Natural killer cell (primary cell): ENCODE measurements around the gene CDKAL1. TPM values are rescaled to one million over a fixed set of nuclear protein-coding genes. Genes with fewer than 3 reads are reported as not detected.

Experiments used
- ATAC-seq, 3 donors: fragments of 150-1000 bp in 2 of 3; fragments of 200-7000 bp in 1 of 3; cut with Tn5 transposase; 1 replicate in 1 of 3; 2 replicates in 2 of 3; pipeline ENCODE4 v1.10.0; 2021; ENCODE audit warnings: mild to moderate bottlenecking in 2 of 3, moderate library complexity in 2 of 3
- DNase-seq, 2 donors: peaks; one replicate each; pipeline versions ENCODE4 v3.0.0 to v3.0.0-alpha.2; 2013 to 2021; ENCODE audit warnings: mixed read lengths in 1 of 2
- H3K27ac ChIP-seq: one replicate; pipeline ENCODE4 v1.5.1; 2013; ENCODE audit warnings: mild to moderate bottlenecking, low read length
- H3K27me3 ChIP-seq: one replicate; pipeline ENCODE4 v1.6.1; 2013; ENCODE audit warnings: low read length; ENCODE audit not compliant: control insufficient read depth, insufficient read depth
- H3K36me3 ChIP-seq: one replicate; pipeline ENCODE4 v1.6.1; 2013; ENCODE audit warnings: low read length; ENCODE audit not compliant: control insufficient read depth, insufficient read depth
- H3K4me1 ChIP-seq: one replicate; pipeline ENCODE4 v1.6.1; 2013; ENCODE audit warnings: low read length; ENCODE audit not compliant: control insufficient read depth, insufficient read depth
- H3K4me3 ChIP-seq: one replicate; pipeline ENCODE4 v1.5.1; 2013; ENCODE audit warnings: low read length
- H3K9me3 ChIP-seq: one replicate; pipeline ENCODE4 v1.6.1; 2013; ENCODE audit warnings: low read length; ENCODE audit not compliant: control insufficient read depth, insufficient read depth
- H3K27ac Mint-ChIP-seq, 2 donors: one replicate each; pipeline ENCODE4 v1.8.0; 2022; ENCODE audit warnings: mild to moderate bottlenecking in 2 of 2, mixed read lengths in 2 of 2, moderate library complexity in 1 of 2
- H3K27me3 Mint-ChIP-seq, 2 donors: one replicate each; pipeline ENCODE4 v1.8.0; 2022; ENCODE audit warnings: low read depth in 2 of 2, mixed read lengths in 2 of 2
- H3K36me3 Mint-ChIP-seq: one replicate; pipeline ENCODE4 v1.8.0; 2022; ENCODE audit warnings: mixed read lengths
- H3K4me1 Mint-ChIP-seq, 2 donors: one replicate each; pipeline ENCODE4 v1.8.0; 2022; ENCODE audit warnings: mixed read lengths in 2 of 2
- H3K4me3 Mint-ChIP-seq: one replicate; pipeline ENCODE4 v1.8.0; 2022; ENCODE audit warnings: mild to moderate bottlenecking, moderate library complexity, mixed read lengths
- H3K9me3 Mint-ChIP-seq, 2 donors: one replicate each; pipeline ENCODE4 v1.8.0; 2022; ENCODE audit warnings: mixed read lengths in 2 of 2
- WGBS: methylation state at CpG from one replicate; pipeline ENCODE4 v1.1.7; 2013; ENCODE audit warnings: missing lambda C conversion rate; ENCODE audit not compliant: insufficient coverage; 5-methylcytosine and 5-hydroxymethylcytosine counted together
- intact Hi-C: fragments of 100-400 bp; cut with micrococcal nuclease; formaldehyde crosslinking; loops from one replicate; pipeline ENCODE4 v1.14.2; 2022
- total RNA-seq, 4 donors: library from RNA; stranded (reverse); fragments of 120-200 nt in 1 of 4; gene quantifications; one replicate each; pipeline versions ENCODE4 v1.2.3 to v1.2.4, GENCODE V29; 2013 to 2022
- TF ChIP-seq, protein P1 (sequence below): fragments of 200-600 bp; IDR thresholded peaks from one replicate; pipeline ENCODE4 v1.8.0; 2022; ENCODE audit warnings: antibody characterized with exemption

CDKAL1 gene
- total RNA-seq, 3 donors from 2014 or later (not counting 1 experiment from before 2014, with no cell fraction given), result 26.0 to 32.8 (median 28.9) TPM

DNA sequence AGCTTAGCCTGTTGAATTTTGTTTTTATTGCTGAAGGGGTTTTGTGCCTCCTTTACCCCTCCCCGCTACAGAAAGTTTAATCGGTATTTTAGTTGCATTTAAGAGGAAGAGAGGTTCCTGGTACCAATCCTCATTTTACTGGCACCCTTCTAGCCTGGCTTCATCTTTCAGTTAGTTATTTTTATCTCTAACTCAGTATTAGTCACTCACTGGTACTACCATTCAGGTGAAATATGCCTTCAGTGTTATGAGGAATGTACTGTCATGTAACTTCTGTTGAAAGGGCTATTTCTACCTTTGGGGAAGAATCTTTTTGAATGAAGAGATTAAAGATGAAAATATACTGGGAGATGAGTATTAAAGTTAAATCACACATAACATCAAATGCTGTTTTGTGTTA lies 211.8 kb downstream of the CDKAL1 start:
- H3K27ac ChIP-seq, result no peak overlapping the region
- H3K36me3 ChIP-seq, result no peaks in the 10 kb centered on the region
- H3K9me3 ChIP-seq, result no peaks in the 10 kb centered on the region
- WGBS, result no CpG with 5 or more reads among the region's 2 CpGs
- intact Hi-C loops, result no loop called here
- Mint-ChIP-seq H3K9me3 (peaks cover 0 to 2% of the 10 kb centered on the region in 2 donors), H3K27ac (no peak overlapping the region), H3K4me3 (no peak overlapping the region), H3K27me3 (no peaks in the 10 kb centered on the region), H3K4me1 (peaks cover 13 to 22% of the 10 kb centered on the region in 2 donors), H3K36me3 (peaks cover 8% of the 10 kb centered on the region)
- TF ChIP-seq, protein P1, sequence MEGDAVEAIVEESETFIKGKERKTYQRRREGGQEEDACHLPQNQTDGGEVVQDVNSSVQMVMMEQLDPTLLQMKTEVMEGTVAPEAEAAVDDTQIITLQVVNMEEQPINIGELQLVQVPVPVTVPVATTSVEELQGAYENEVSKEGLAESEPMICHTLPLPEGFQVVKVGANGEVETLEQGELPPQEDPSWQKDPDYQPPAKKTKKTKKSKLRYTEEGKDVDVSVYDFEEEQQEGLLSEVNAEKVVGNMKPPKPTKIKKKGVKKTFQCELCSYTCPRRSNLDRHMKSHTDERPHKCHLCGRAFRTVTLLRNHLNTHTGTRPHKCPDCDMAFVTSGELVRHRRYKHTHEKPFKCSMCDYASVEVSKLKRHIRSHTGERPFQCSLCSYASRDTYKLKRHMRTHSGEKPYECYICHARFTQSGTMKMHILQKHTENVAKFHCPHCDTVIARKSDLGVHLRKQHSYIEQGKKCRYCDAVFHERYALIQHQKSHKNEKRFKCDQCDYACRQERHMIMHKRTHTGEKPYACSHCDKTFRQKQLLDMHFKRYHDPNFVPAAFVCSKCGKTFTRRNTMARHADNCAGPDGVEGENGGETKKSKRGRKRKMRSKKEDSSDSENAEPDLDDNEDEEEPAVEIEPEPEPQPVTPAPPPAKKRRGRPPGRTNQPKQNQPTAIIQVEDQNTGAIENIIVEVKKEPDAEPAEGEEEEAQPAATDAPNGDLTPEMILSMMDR, result no peak
- DNase-seq (no peak), ATAC-seq (no peak)
- no peaks in the 10 kb centered on the region for H3K4me1 ChIP-seq
- no peak overlapping the region for H3K4me3 ChIP-seq
- no peaks in the 10 kb centered on the region for H3K27me3 ChIP-seq

DNA sequence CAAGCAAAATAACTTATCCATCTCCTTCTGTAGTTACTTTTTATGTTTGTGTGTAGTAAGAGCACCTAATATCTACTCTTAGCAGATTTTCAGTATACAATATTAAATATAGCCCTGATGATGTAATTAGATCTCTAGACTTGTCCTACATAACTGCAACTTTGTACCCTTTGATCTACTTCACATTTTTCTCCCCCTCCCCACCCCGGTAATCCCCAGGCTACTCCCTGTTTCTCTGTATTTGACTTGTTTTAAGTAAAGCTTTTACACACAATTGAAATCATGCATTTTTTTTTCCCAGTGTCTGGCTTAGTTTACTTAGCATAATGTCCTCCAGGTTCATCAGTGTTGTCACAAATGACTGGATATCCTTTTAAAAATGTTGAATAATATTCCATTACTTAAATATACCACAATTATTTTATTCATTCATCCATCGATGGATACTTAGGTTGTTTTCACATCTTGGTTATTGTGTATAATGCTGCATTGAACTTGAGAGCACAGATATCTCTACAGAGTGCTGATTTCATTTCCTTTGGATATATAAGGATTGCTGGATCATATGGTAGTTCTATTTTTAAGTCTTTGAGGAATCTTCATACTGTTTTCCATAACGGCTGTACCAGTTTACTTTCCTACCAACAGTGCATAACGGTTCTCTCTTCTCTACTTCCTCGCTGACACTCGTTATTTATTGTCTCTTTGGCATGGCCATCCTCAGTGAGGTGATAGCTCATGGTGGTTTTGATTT lies 212.7 kb downstream of the CDKAL1 start:
- Histone ChIP-seq H3K4me1 (no peaks in the 10 kb centered on the region), H3K27ac (no peak overlapping the region), H3K27me3 (no peaks in the 10 kb centered on the region), H3K9me3 (no peaks in the 10 kb centered on the region), H3K36me3 (no peaks in the 10 kb centered on the region), H3K4me3 (no peak overlapping the region)
- H3K4me3 Mint-ChIP-seq, result no peak overlapping the region
- DNase-seq (no peak), ATAC-seq (no peak)
- TF ChIP-seq, protein P1, result no peak
- 100% methylated on average over 5 of the region's 6 CpGs for WGBS
- H3K4me1 Mint-ChIP-seq, result peaks cover 13 to 25% of the 10 kb centered on the region in 2 donors
- H3K36me3 Mint-ChIP-seq, result no peaks in the 10 kb centered on the region
- H3K27ac Mint-ChIP-seq, result no peak overlapping the region
- no peaks in the 10 kb centered on the region for H3K9me3 Mint-ChIP-seq
- H3K27me3 Mint-ChIP-seq, result no peaks in the 10 kb centered on the region
- intact Hi-C loops, result no loop called here

DNA sequence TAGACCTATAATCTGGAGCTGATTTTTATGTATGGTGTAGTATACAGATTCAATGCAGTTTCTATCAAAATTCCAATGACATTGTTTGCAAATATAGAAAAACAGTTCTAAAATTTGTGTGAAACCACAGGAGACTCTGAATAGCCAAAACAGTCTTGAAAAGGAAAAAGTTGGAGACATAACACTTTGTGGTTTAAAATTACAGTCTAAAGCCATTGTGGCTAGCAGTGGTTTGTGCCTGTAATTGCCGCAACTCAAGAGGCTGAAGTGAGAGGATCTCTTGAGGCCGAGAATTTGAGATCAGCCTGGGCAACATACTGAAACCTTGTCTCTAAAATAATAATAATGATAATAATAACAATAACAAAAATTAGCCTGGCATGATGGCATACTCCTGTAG lies 213.7 kb downstream of the CDKAL1 start:
- Histone ChIP-seq H3K9me3 (no peaks in the 10 kb centered on the region), H3K4me3 (no peak overlapping the region), H3K36me3 (no peaks in the 10 kb centered on the region), H3K27ac (no peak overlapping the region), H3K4me1 (no peaks in the 10 kb centered on the region), H3K27me3 (no peaks in the 10 kb centered on the region)
- H3K27me3 Mint-ChIP-seq, result no peaks in the 10 kb centered on the region
- intact Hi-C loops, result no loop called here
- TF ChIP-seq, protein P1, result no peak
- no peaks in the 10 kb centered on the region for H3K36me3 Mint-ChIP-seq
- peak overlapping the region in 1 of 2 donors; percentile 26 for H3K27ac Mint-ChIP-seq
- ATAC-seq (peak in 1 of 3 donors; percentile 67), DNase-seq (no peak)
- peaks cover 13 to 28% of the 10 kb centered on the region in 2 donors for H3K4me1 Mint-ChIP-seq
- H3K9me3 Mint-ChIP-seq, result no peaks in the 10 kb centered on the region
- 45% methylated on average over 1 of the region's 2 CpGs for WGBS
- no peak overlapping the region for H3K4me3 Mint-ChIP-seq
